HPDE6-E6E7 (cell line): ENCODE data around the gene ANKS3.

Experiments
- DNase-seq: peaks from one replicate; pipeline ENCODE4 v3.0.0; 2011; ENCODE audit warnings: missing footprints; ENCODE audit errors: extremely low spot score

The ANKS3 gene

GRCh38 chr16:4724661-4725270 is 9.3 kb downstream of the ANKS3 start:
- DNase-seq: no peak

GRCh38 chr16:4723071-4723767 is 10.9 kb downstream of the ANKS3 start:
- DNase-seq: no peak

GRCh38 chr16:4718466-4718865 is 15.6 kb downstream of the ANKS3 start:
- DNase-seq: no peak

GRCh38 chr16:4714996-4715395 is 19.1 kb downstream of the ANKS3 start:
- no peak for DNase-seq

- DNase-seq: no peak
Measured at GRCh38 chr16:4713663-4714501, 20.2 kb downstream of the ANKS3 start.

GRCh38 chr16:4709481-4709880 is 24.6 kb downstream of the ANKS3 start:
- DNase-seq: no peak

- no peak for DNase-seq
Measured at GRCh38 chr16:4706871-4707270, 27.2 kb downstream of the ANKS3 start.

- no peak for DNase-seq
Measured at GRCh38 chr16:4704913-4705312, 29.2 kb downstream of the ANKS3 start.

- DNase-seq: no peak
Measured at GRCh38 chr16:4704491-4704890, 29.6 kb downstream of the ANKS3 start.

GRCh38 chr16:4703906-4704305 is 30.2 kb downstream of the ANKS3 start:
- no peak for DNase-seq

GRCh38 chr16:4702466-4702808 is 31.6 kb downstream of the ANKS3 start:
- DNase-seq: no peak

- DNase-seq: no peak
Measured at GRCh38 chr16:4701791-4702465, 32.1 kb downstream of the ANKS3 start.

GRCh38 chr16:4700997-4701743 is 32.9 kb downstream of the ANKS3 start:
- no peak for DNase-seq

GRCh38 chr16:4700380-4700996 is 33.6 kb downstream of the ANKS3 start:
- DNase-seq: no peak

- DNase-seq: no peak
Measured at GRCh38 chr16:4699046-4699556, 35.0 kb downstream of the ANKS3 start.

- DNase-seq: no peak
Measured at GRCh38 chr16:4698321-4699045, 35.6 kb downstream of the ANKS3 start.

- no peak for DNase-seq
Measured at GRCh38 chr16:4697848-4698291, 36.2 kb downstream of the ANKS3 start.

- DNase-seq: no peak
Measured at GRCh38 chr16:4696905-4697847, 36.9 kb downstream of the ANKS3 start.
